AG08396 (cell line): ENCODE measurements around the gene SLC39A10.
A peak's percentile ranks its signal among the peaks of the same experiment; 100 is the strongest.
"Not testable (repeated sequence)": the region's sequence is repeated elsewhere in the genome, so short reads cannot be mapped to it uniquely, and the experiment has no call there.

Experiments used
- DNase-seq: peaks from one replicate; pipeline ENCODE4 v3.0.0; 2012; ENCODE audit warnings: low spot score, mixed read lengths

SLC39A10 gene

DNA sequence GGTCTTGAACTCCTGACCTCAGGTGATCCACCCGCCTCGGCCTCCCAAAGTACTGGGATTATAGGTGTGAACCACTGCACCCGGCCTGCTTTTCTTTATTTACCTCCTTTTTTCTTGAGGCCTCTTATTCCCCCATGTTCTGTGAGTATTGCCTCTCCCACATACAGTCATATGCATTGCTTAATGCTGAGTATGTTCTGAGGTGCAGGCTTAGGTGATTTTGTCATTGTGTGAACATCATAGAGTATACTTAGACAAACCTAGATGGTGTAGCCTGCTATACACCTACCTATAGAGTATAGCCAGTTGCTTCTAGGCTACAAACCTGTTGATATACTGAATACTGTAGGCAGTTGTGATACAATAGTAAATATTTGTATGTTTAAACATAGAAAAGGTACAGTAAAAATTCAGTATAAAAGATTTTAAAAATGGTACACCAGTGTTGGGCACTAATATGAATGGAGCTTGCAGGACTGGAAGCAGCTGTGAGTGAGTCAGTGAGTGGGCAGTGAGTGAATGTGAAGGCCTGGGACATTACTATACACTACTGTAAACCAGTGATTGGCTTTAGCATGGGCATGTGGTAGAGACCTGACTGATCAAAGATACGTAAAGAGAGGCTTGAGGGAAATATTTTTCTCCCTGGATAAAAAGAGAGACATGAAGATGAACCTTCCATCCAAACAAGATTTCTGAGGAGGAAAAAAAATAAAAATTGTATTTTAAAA lies 17.6 kb downstream of the SLC39A10 start:
- DNase-seq = no peak

DNA sequence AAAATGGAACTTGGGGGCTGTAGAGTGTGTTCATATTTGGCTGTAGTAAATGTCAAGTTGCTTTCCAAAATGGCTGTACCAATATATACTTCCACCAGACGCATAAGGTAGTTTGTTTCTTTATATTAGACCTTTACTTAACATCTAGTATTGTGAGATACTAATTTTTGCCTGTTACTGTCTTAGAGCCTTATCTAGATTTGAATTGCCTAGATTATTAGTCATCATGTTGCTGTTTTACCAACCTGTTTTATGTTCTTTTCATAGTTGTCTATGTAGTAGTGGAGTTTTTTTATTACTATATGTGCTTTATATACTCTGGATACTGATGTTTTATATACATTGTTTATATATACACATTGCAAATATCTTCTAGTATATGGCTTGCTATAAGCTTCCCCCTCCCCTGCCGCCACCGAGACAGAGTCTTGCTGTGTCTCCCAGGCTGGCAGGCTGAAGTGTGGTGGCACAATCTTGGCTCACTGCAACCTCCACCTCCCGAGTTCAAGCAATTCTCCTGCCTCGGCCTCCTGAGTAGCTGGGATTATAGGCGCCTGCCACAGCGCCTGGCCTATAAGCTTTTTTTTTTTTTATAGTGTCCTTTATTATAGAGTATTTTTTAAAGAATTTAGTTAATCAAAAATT lies 18.9 kb downstream of the SLC39A10 start:
- DNase-seq = no peak

DNA sequence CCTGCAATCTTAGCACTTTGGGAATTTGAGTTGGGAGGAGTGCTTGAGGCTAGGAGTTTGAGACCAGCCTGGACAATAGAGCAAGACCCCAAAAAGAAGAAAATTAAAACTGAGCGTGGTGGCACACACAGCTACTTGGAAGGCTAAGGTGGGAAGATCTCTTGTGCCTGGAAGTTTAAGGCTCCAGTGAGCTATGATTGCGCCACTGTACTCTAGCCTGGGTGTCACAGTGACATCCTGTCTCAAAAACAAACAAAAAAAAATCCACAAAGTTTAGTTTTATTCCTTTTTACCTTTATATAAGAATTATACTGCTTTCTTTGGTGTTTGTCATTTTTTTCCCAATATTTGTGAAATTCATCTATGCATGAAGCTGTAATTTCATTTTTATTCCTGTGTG lies 20.3 kb downstream of the SLC39A10 start:
- DNase-seq = no peak

DNA sequence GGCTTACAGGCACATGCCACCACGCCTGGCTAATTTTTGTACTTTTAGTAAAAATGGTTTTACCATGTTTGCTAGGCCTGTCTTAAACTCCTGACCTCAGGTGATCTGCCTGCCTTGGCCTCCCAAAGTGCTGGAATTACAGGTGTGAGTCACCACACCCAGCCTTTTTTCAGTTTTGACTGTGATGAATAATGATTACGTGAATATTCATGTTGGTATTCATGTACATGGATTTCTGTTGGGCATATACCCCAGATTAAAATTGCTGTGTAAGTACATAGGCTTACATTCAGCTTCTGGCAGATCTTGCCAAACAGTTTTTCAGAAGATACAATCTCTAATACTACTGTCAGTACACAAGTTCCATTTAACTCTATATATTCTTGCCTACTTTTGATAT lies 20.9 kb downstream of the SLC39A10 start:
- no peak for DNase-seq

DNA sequence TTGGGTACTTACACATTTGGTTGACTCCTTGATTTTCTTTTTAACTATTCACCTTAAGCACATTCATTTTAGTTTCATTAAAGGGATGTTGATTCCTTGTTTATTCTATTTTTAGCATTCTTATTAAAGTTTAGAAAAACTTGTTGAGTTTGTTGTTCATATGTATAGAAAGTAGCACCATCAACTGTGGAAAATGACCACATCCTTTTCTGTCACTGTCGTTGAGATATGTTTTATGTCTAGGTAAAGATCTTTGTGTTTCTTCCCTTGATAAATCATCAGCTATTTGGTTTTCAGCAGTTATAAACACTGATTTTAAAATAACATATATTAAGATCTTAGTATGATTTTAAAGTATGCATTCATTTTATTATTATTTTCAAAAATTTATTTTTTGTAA lies 25.1 kb downstream of the SLC39A10 start:
- DNase-seq = no peak

DNA sequence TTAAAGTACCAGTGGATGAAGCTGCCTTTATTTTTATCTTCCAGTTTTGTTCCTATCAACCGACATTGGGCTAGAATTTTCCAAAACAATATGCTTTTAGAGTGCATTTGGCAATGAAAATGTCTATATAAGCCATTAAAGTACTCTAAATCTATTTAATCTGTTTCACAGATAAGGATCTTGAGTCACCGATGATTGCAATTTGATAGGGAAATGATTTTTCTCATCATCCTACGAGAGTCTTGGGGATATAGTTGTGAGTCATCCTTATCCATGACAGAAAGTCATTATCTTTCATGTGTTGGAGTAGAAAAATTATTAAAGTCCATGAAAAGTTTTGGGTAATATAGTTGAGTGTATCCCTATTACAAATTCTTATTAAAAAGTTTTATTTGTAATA lies 26.1 kb downstream of the SLC39A10 start:
- no peak for DNase-seq

DNA sequence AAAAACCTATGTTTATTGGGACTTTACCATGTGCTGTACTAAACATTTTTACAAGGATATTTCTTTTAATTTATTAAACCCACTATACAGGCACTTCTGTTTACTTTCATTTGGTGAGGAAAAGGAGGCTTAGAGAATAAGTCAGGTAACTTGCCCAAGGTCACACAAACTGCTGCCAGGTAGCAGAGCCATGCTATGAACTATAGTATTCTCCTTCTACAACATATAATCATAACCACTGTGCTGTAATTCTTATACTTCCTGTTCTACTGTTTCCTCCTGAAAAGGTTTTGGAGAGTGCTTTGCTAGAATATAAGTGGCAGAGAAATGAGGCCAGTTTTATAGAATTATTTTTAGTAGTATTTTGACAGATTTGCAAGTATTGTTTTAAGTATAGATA lies 29.5 kb downstream of the SLC39A10 start:
- no peak for DNase-seq

DNA sequence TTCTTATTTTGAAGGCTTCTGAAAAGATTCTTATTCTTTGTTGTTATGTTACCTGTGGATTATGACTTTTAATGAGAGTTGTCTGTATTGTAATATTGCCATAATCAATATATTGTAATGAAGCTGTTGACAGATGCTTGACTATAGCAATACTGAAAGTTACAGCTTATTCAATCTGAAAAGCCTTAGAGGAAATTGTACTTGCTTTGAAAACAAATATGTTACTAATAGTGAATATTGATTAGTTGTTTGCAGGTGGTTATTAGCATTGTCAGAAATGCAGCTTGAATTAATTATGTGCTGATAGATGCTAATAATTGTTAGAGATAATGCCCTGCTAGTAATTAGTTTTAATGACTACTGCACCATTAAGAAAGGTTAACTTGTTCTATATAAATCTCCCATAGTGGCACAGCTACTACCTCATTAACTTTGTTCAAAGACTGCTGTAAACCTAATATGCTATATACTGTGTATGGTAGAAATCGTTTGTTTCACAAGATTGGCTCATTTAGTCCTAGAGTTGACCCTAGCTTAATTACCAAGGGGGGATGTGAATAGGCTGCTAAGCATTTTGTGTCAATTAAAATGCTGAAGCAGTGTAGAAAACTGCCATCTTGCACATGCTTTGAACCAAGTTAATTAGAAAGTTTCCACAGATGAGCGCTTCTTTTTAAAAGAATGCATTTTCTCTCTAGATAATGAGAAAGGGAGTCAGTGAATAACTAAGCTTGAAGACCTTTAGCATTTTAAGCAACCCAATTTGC lies 30.5 kb downstream of the SLC39A10 start:
- no peak for DNase-seq

DNA sequence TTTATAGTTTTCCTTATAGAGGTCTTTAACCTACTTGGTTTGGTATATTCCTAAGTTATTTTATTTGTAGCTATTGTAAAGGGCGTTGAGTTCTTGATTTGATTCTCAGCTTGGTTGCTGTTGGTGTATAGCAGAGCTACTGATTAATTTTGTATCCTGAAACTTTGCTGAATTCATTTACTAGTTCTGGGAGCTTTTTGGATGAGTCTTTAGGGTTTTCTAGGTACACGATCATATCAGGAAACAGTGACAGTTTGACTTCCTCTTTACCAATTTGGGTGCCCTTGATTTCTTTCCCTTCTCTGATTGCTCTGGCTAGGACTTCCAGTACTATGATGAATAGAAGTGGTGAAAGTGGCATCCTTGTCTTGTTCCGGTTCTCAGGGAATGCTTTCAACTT lies 35.5 kb downstream of the SLC39A10 start:
- not testable (repeated sequence) for DNase-seq

DNA sequence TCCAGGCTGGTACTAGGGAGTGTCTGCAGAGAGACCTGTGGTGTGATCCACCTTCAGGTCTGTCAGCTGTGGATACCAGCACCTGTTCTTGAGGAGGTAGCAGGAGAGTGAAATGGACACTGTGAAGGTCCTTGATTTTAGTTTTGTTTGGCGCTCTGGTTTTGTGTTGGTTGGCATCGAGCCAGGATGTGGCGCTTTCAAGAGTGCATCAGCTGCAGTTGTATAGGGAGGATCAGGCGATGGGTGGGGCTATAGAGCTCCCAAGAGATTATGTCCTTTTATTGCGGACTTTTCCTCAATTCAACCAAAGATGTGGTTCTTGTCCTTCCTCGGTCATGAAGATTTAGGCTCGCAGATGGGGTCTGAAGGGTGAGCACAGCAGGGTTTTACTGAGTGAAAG lies 37.5 kb downstream of the SLC39A10 start:
- no peak for DNase-seq

DNA sequence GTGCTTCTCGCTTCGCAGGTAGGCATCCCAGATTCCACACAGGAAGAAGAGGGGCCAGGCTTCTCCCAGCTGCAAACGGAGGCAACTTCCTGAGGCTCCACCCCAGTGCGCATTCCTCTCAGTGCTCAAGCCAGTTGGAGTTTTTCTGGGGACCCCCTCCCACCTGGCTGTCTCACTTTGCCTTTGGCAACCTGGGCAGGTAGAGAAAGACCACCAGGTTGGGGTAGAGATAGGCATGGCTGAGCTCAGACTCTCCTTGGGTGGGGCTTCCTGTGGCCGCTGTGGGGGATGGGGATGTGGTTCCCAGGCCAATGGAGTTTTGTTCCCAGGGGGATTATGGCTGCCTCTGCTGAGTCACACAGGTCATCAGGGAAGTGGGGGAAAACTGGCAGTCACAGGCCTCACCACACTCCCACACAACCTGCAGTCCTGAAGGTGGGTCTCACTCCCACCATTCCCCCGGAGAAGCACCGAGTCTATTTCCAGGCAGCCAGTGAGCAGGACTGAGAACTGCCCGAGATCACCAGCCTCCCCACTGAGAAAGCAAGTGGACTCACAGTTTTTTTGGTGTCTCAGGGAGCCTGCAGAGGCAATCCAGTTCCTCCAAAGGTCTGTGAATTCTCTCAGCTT lies 38.1 kb downstream of the SLC39A10 start:
- DNase-seq = no peak

DNA sequence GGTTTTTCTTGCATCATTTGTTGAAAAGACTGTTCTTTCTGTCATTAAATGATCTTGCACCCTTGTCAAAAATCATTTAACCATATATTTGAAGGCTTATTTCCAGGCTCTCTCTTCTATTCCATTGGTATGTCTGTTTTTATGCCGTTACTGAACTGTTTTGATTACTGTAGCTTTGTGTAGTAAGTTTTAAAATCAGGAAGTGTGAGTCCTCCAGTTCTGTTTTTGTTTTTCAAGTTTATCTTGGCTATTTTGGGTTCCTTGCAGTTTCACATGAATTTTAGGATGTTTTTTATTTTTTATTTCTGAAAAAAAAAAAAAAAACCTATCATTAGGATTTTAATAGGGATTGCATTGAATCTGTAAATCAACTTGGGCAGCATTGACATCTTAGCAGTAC lies 39.0 kb downstream of the SLC39A10 start:
- no peak for DNase-seq

DNA sequence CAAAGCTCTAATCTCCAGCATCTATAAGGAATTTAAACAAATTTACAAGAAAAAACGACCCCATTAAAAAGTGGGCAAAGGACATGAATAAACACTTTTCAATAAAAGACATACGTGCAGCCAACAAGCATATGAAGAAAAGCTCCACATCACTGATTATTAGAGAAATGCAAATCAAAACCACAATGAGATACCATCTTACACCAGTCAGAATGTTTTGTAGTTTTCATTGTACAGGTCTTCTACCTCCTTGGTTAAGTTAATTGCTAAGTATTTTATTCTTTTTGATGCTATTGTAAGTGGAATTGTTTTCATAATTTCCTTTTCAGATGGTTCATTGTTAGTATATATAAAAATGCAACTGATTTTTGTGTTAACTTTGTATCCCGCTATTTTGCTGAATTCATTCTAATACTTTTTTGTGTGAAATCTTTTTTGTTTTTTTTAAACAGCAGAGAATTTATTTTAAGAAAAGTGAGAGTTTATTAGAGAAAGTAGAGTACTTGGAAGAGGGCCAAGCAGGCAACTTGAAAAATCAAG lies 40.7 kb downstream of the SLC39A10 start:
- DNase-seq = no peak

DNA sequence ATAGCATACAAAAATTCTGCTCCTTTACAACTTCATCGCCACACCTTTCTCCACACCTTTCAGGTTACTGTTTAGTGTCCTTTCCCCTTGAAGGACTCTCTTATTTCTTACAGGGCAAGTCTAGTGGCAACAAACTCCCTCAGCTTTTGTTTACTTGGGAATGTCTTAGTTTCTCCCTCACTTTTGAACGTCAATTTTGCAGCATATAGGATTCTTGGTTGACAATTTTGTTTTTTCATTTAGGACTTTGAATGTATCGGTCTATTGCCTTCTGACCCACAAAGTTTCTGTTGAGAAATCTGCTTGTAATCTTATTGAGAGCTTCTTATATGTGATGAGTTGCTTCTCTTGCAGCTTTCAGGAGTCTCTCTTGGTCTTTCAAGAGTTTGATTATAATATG lies 43.5 kb downstream of the SLC39A10 start:
- DNase-seq = no peak

DNA sequence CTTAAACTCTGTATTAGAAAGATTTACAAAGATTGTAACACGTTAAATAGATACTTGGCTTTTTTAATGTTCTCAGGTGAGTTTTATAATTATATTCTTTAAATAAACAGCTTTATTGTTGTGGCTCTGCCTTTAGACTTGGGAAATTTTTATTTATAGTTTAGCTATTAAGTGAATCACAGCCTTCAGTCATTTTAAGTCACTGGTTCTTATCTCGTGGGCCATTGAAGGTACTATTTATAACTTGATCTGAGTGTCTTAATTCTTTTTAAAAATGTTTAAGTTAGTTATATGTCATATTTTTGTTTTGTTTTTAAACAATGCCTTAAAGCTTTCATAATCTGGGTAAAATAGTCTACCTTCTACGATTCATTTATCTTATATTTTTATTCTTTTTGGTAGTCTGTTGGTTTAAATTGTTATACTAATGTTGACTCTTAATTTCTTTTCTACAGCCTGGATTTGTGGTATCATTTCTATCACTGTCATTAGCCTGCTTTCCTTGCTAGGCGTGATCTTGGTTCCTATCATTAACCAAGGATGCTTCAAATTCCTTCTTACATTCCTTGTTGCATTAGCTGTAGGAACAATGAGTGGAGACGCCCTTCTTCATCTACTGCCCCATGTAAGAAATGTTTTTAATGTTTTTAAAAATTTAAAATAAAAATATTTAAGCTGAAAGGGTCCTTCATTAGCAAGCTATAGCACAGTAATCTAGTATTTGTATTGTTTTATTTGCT lies 49.3 kb downstream of the SLC39A10 start:
- DNase-seq = peak; percentile 5

DNA sequence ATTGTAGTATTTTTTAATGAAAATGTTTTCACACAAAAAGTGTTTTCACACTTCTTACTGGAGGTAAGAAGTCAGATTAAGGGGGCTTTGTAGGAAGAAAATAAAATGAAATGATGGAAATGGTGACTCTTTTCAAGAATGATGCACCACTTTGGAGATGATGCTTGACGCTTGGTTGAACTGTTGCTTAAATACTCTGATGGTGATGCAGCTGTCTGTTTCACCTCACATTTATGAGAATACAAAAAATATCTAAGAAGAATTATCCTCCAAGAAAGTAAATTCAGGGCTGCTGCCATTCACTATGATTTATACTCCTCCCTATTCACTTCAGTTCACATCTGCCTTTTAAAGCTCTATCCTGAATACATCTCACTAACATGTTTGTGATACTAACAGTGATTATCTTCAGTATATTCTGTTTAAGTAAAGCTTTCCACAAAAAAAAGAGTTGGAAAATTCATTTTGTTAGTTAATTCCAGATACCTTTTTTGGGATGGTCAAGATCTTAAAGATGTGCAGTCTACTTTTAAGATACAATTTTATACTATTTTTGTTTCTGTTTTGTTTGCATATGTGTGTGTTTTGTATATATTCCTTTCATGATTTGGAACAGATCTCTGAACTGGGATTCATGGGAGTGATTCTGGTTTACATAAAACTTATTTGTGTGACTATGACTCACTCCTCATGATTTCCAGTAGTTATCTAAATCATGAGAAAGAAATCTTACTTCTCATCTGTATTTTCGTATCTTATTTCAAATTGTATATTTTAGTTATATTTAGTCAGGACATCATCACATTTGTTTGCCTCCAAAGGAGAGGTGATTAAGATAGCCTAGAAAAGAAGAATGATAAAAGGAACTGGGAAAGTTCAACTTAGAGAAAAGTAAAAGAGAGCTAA lies 53.1 kb downstream of the SLC39A10 start:
- DNase-seq = peak; percentile 33

DNA sequence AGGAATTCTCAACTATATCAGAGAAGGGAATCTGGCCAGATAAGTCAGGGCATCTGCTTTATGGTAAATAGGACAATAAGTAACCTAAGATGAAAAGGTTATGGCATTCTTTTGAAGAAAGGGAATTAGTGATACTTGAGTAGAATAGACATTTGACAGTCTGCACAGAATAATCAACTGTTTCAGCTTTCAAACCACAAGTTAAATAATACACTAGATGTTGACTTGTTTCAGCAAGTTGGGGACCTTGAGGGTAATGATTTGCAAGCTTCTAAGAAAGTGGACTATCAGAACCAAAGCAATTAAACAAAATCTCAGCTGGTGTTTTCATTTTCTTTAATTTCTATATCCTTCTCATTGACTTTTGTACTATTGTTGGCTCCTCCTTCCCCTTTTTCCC lies 54.5 kb downstream of the SLC39A10 start:
- DNase-seq = no peak

DNA sequence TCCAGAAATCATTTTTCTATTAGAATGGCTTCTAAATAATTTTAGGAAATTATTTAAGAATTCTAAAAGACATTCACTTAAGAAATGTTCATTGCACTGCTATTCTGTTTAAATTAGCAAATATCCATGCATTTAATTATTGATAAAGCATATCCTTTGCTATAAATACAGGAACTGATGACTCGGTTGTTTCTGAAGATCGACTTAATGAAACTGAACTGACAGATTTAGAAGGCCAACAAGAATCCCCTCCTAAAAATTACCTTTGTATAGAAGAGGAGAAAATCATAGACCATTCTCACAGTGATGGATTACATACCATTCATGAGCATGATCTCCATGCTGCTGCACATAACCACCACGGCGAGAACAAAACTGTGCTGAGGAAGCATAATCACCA lies 59.4 kb downstream of the SLC39A10 start:
- DNase-seq = no peak

DNA sequence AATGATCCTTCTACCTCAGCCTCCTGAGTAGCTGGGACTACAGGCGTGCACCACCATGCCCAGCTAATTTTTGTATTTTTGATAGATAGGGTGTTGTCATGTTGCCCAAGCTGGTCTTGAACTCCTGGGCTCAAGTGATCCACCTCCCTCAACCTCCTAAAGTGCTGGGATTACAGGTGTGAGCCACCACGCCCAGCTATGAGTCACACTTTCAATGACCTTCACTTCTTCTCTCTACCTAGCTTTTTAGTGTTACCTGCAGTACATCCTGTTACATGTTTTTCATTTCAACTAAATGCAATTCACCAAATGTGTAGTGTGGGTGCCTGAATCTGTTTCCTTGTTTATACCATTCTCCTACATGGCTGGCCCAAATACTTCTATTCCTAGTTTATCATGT lies 64.0 kb downstream of the SLC39A10 start:
- DNase-seq = no peak

DNA sequence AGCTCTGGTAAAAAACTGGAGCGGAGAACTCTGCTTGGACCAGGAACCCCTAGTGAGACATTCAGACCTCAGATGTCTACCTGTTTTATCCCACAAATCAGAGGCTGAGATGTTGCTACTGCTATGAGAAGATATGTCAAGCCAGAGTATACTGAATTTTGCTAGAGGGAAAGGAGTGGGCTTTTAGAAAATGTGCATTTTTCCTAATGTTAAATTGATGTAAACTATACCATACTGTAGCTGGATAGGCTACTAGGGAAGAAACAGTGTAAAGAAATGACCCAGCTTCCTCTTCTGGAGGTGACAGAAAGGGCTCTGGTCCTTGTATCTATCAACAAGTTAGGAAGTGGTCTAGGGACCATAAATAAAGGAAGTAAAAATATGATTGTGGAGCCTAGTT lies 65.0 kb downstream of the SLC39A10 start:
- no peak for DNase-seq

DNA sequence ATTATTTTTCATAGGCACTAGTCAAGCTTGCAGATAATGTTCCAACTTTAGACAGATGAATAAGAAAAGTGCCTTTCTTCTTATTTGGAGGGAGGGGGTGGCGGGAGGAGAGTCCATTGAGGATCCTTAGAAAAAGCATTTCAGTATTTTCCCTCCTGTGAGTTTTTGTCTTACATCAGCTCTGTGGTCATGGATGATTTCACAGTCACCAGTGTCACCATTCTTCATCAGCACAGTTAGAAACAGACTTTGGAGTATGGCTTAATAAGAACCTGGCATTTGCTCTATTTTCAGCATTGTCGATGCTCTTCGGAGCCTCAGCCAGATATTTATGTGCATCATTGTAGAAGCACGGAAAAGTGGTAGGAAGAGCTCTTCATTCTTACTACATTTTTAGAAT lies 70.1 kb downstream of the SLC39A10 start:
- DNase-seq = no peak
